Stomach (tissue), 9 donors: ENCODE measurements around the gene LYPD6B. TPM values are rescaled to one million over a fixed set of nuclear protein-coding genes. Genes with fewer than 3 reads are reported as not detected.

Experiments used
- DNase-seq, 2 donors: peaks; one replicate each; pipeline versions ENCODE4 v3.0.0 to v3.0.0-alpha.2; 2013 to 2019
- H3K27ac ChIP-seq, 5 donors: fragments of 200-600 bp in 4 of 5; sonication (generic) in 4 of 5; one replicate each; pipeline ENCODE4 v1.5.1; 2013 to 2019; ENCODE audit warnings: mild to moderate bottlenecking in 1 of 5, moderate library complexity in 1 of 5
- H3K27me3 ChIP-seq, 3 donors: fragments of 200-600 bp; sonication (generic); one replicate each; pipeline ENCODE4 v1.5.1; 2017 to 2019; ENCODE audit warnings: mixed run types in 1 of 3
- H3K36me3 ChIP-seq, 4 donors: fragments of 200-600 bp; sonication (generic); 1 replicate in 3 of 4; 2 replicates in 1 of 4; pipeline ENCODE4 v1.5.1; 2016 to 2019
- H3K4me1 ChIP-seq, 4 donors: fragments of 200-600 bp; sonication (generic); one replicate each; pipeline ENCODE4 v1.5.1; 2016 to 2019
- H3K4me3 ChIP-seq, 4 donors: fragments of 200-600 bp; sonication (generic) in 3 of 4; one replicate each; pipeline ENCODE4 v1.5.1; 2016 to 2019; ENCODE audit warnings: mild to moderate bottlenecking in 1 of 4
- H3K9me3 ChIP-seq, 4 donors: fragments of 200-600 bp; sonication (generic); one replicate each; pipeline ENCODE4 v1.5.1; 2016 to 2019
- CTCF ChIP-seq, 7 experiments: fragments of 450-650 bp in 4 of 7; fragments of 200-600 bp in 3 of 7; sonication (generic) in 3 of 7; IDR thresholded peaks; one replicate each; pipeline ENCODE4 v1.5.1; 2016 to 2019; ENCODE audit warnings: antibody characterized with exemption in 7 of 7, control low read depth in 2 of 7, mild to moderate bottlenecking in 1 of 7
- EP300 ChIP-seq: sonication (generic); formaldehyde crosslinking; IDR thresholded peaks from one replicate; pipeline ENCODE4 v1.6.1; 2017; ENCODE audit warnings: antibody characterized with exemption
- POLR2A ChIP-seq, 4 donors: fragments of 450-650 bp; IDR thresholded peaks; one replicate each; pipeline ENCODE4 v1.6.1; 2016; ENCODE audit warnings: antibody characterized with exemption in 4 of 4, control low read depth in 2 of 4, mild to moderate bottlenecking in 1 of 4, moderate library complexity in 1 of 4
- POLR2AphosphoS5 ChIP-seq, 3 donors: sonication (generic); formaldehyde crosslinking; IDR thresholded peaks; one replicate each; pipeline ENCODE4 v1.6.1; 2016; ENCODE audit warnings: antibody characterized with exemption in 3 of 3
- WGBS, 5 donors: extraction: QIAGEN DNeasy Blood & Tissue Kit in 3 of 5; methylation state at CpG; one replicate each; pipeline versions ENCODE4 v1.1.5 to v1.1.7; 2013 to 2018; 5-methylcytosine and 5-hydroxymethylcytosine counted together
- intact Hi-C: fragments of 100-400 bp; cut with DNase I; formaldehyde crosslinking; loops from one replicate; pipeline ENCODE4 v1.15.1; 2023; ENCODE audit warnings: low total_unique reads
- polyA plus RNA-seq, 3 donors: library from polyadenylated mRNA; stranded (reverse); fragments of 200-250 nt; gene quantifications; one replicate each; pipeline ENCODE4 v1.2.3, GENCODE V29; 2013
- total RNA-seq, 5 donors: library from RNA; depleted of rRNA; stranded (reverse); fragments of >200 nt; gene quantifications; one replicate each; pipeline versions ENCODE4 v1.1.0 to v1.2.3, GENCODE V29; 2014 to 2016
- donor health status: healthy with polysubstance abuse.
- donor health status: Bipolar disorder and iron deficiency.
- donor health status: healthy.

Gene LYPD6B
- total and polyA plus RNA-seq, 8 donors, result 10.9 to 88.7 (median 20.5) TPM; not detected in 1

GRCh38 chr2:149099298-149099697, 60.8 kb downstream of the LYPD6B start:
- TF ChIP-seq POLR2AphosphoS5 (IDR thresholded peaks at IDR 0.05) (no peak), POLR2A (IDR thresholded peaks at IDR 0.05) (no peak), CTCF (IDR thresholded peaks at IDR 0.05) (no peak), EP300 (no peak)
- no peak for DNase-seq
- H3K27ac ChIP-seq, result no peak overlapping the region
- no peaks in the 10 kb centered on the region for H3K27me3 ChIP-seq
- H3K9me3 ChIP-seq, result no peaks in the 10 kb centered on the region
- intact Hi-C loops, result no loop called here
- H3K36me3 ChIP-seq, result no peaks in the 10 kb centered on the region
- no peak overlapping the region for H3K4me3 ChIP-seq
- 78 to 100% (median 86%) methylated on average over 2 to 3 of the region's 3 CpGs for WGBS, 5 donors
- peaks cover 0 to 14% (median 11%) of the 10 kb centered on the region in 4 donors for H3K4me1 ChIP-seq

- TF ChIP-seq POLR2A (IDR thresholded peaks at IDR 0.05) (no peak), CTCF (IDR thresholded peaks at IDR 0.05) (no peak), EP300 (no peak)
- no peaks in the 10 kb centered on the region for H3K27me3 ChIP-seq
- peaks cover 0 to 6% (median 0%) of the 10 kb centered on the region in 4 donors for H3K9me3 ChIP-seq
- intact Hi-C loops, result no loop called here
- DNase-seq, result no peak
- H3K27ac ChIP-seq, result no peak overlapping the region
- H3K36me3 ChIP-seq, result no peaks in the 10 kb centered on the region
- no peak overlapping the region for H3K4me3 ChIP-seq
- 76 to 89% (median 81%) methylated on average over 12 of the region's 12 CpGs for WGBS, 5 donors
- peaks cover 0 to 14% (median 7%) of the 10 kb centered on the region in 4 donors for H3K4me1 ChIP-seq
Measured at GRCh38 chr2:149100739-149101699, 62.5 kb downstream of the LYPD6B start.

GRCh38 chr2:149101818-149102217, 63.3 kb downstream of the LYPD6B start:
- TF ChIP-seq CTCF (IDR thresholded peaks at IDR 0.05), result no peak
- TF ChIP-seq POLR2AphosphoS5 (IDR thresholded peaks at IDR 0.05), result no peak
- TF ChIP-seq EP300, result no peak
- no peak for TF ChIP-seq POLR2A (IDR thresholded peaks at IDR 0.05)
- Histone ChIP-seq H3K9me3 (peaks cover 0 to 11% (median 0%) of the 10 kb centered on the region in 4 donors), H3K4me1 (peaks cover 0 to 14% (median 7%) of the 10 kb centered on the region in 4 donors), H3K36me3 (no peaks in the 10 kb centered on the region), H3K4me3 (no peak overlapping the region), H3K27ac (no peak overlapping the region), H3K27me3 (no peaks in the 10 kb centered on the region)
- no peak for DNase-seq
- WGBS, 5 donors, result 85 to 91% (median 89%) methylated on average over 2 of the region's 2 CpGs
- intact Hi-C loops, result no loop called here

DNA sequence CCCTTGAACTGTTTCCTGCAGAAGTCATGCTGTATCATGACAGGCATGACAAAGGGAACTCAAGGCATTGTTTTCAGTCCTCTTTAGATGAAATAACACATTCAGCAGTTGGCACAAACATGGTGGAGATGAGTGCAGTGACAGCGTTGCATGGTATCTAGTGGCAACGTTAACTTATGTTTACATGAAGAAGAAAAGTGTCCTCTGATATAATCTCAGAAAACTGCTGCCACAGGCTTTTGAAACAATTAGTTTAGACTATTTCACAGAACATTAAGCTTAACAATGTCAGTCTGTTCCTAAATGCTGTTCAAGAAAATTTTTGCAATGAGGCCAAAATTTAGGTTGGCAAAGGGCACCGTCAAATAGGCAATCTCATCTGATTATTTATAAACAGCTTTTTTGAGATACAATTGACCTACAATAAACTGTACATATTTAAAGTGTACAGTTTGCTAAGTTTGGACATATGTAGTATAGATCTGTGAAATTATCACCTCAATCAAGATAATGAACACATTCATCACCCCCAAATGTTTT, 64.7 kb downstream of the LYPD6B start:
- Histone ChIP-seq H3K4me1 (peaks cover 0 to 14% (median 7%) of the 10 kb centered on the region in 4 donors), H3K36me3 (no peaks in the 10 kb centered on the region), H3K9me3 (peaks cover 0 to 11% (median 0%) of the 10 kb centered on the region in 4 donors), H3K27ac (no peak overlapping the region), H3K27me3 (no peaks in the 10 kb centered on the region), H3K4me3 (no peak overlapping the region)
- DNase-seq, result no peak
- TF ChIP-seq POLR2AphosphoS5 (IDR thresholded peaks at IDR 0.05) (no peak), EP300 (no peak), POLR2A (IDR thresholded peaks at IDR 0.05) (no peak), CTCF (IDR thresholded peaks at IDR 0.05) (no peak)
- WGBS, 5 donors, result 38 to 58% (median 45%) methylated on average over 3 of the region's 3 CpGs
- intact Hi-C loops, result no loop called here
